Posterior cingulate gyrus (tissue), 11 donors: ENCODE results near the gene TMEM63A.
A peak's percentile ranks its signal among the peaks of the same experiment; 100 is the strongest.
"Not testable (repeated sequence)": the region's sequence is repeated elsewhere in the genome, so short reads cannot be mapped to it uniquely, and the experiment has no call there.

ENCODE experiments used
- DNase-seq, 10 donors: peaks; one replicate each; pipeline versions ENCODE4 v3.0.0 to v3.0.0-alpha.2; 2020 to 2021; ENCODE audit warnings: mixed read lengths in 3 of 10
- intact Hi-C: fragments of 100-400 bp; cut with DNase I; formaldehyde crosslinking; loops from one replicate; pipeline ENCODE4 v1.15.1; 2023

TMEM63A gene

DNA sequence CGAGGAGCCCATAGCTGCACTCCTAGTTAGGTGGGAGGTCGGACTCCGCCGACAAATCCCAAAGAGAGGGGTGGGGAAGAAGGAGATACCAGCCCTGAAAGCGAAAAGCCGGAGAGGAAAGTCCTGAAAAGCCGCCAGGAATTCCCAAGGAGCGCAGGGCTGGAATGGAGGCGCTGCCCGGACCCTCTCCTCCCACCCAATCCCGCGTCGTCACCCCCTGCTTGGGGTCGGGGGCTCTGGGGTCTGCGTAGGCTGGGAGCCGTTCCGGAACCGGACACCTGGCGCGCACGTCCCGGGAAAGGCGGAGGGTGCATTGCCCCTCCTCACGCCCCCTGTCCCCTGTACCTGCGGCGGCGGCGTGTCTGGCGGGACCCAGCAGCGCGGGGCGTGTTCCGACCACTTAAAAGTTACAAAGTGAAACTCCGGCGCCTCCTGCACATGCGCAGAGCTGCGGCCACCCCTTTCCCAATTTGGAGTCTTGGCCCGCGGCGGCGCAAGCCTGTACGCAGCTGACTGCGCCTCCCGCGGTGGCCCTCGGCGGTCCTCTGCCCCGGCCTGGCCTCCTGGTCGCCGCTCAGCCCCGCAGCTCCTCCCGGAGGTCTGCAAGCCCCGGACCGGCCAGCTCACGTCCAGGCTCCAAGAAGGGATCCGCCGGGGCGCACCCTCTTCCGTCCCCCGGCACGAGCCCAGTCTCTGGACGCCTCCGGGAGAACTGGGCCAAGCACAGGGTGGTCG is at the start of gene TMEM63A:
Gene TMEM63A, minus strand, starts transcription at position 422 of the 735 bp plus-strand sequence. CDS start 4,800 bp downstream, outside the sequence.
- intact Hi-C loops = loop anchor here (2.0 kb wide), 3 partner anchors 39 to 105 kb away; partner anchors contain the start of genes EPHX1 and SRP9
- peak; percentile 81 to 97 (median 86) for DNase-seq

DNA sequence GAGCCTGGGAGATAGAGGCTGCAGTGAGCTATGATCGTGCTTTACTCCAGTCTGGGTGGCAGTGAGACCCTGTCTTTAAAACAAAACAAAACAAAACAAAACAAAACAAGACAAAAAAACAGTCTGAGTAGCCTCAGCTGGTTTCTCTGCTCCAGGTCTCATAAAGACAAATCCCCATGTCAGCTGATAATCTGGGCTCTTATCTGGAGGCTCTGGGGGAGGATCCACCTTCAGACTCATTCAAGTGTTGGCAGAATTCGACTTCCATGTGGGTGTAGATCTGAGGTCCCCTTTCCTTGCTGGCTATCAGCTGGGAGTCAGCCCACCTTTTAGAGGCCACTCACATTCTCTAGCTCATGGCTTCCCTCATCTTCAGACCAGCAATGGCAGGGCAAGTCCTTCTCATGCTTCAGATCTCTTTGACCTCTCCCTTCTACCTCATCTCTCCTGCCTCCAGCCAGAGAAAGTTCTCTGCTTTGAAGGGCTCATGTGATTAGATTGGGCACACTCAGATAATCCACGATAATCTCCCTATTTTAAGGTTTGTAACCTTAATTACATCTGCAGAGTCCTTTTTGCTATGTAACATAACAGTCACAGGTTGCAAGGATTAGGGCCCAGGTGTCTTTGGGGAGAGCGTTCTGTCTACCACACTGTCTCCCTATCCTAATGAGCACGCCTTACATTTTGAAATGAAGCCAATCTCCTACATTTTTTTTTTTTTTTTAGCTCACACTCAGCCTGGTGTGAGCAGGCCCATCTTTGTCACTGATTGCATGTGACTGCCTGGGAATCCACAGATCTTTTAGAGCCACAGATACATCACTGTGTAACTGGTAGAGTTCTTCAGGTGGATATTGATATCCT is 49.3 kb upstream of the TMEM63A start:
- intact Hi-C loops = no loop called here
- DNase-seq = peak in 1 of 10 donors; percentile 8

DNA sequence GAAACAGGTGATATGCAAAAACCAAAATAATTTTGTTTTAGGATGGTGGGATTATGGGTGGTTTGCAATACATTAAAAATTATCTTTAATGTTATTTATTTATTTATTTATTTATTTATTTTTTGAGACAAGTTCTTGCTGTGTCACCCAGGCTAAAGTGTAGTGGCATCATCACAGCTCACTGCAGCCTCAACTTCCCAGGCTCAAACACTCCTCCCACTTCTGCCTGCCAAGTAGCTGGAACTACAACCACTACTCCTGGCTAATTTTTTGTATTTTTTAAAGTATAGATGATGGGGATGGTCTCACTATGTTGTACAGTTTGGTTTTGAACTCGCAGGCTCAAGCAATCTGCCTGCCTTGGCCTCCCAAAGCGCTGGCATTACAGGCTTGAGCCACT is 48.4 kb upstream of the TMEM63A start:
- DNase-seq = no peak
- intact Hi-C loops = no loop called here

DNA sequence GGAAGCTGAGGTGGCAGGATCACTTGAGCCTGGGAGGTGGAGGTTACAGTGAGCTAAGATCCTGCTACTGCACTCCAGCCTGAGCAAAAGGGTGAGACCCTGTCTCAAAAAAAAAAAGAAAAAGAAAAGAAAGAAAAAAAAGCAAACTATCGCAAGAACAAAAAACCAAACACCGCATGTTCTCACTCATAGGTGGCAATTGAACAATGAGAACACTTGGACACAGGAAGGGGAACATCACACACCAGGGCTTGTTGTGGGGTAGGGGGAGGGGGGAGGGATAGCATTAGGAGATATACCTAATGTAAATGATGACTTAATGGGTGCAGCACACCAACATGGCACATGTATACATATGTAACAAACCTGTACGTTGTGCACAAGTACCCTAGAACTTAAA is 47.3 kb upstream of the TMEM63A start:
- intact Hi-C loops, DNase-seq: not testable (repeated sequence)

DNA sequence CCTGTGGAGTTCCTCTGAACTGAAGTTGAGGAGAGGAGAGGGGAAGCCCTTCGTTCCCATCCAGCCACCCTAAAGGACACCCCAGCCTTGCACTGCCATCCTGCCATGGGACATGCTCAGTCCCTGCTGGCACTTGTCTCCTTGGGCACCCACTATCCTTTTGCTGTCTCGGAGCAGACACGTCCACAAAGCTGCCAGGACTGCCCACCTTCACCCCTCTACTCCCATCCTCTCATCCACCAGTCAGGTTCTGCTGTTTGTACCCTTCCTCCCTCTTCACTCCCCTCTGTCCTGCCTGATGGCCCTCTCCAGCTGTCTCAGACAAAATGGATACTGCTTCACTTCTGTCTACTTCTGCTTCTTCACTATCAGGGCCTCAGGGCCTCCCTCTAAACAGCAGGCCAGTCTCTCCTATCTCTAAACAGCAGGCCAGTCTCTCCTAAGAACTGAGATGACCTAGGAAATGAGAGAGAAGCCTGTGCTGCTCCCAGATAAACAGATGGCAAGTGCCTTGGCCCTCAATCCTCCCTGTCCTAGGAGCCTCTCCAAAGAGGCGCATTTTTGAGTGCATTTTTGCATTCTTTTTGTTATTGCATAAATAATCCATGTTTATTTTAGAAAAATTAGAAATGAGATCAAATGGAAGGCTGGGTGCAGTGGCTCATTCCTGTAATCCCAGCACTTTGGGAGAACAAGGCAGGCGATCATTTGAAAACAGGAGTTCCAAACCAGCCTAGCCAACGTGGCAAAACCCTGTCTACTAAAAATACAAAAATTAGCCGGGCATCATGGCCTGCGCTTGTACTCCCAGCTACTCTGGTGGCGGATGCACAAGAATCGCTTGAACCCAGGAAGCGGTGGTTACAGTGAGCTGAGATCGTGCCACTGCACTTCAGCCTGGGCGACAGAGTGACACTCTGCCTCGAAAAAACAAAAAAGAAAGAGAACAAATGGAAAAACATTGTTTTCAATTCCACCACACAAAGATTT is 46.3 kb upstream of the TMEM63A start:
- intact Hi-C loops = no loop called here
- peak in 2 of 10 donors; percentile 32 to 58 for DNase-seq

DNA sequence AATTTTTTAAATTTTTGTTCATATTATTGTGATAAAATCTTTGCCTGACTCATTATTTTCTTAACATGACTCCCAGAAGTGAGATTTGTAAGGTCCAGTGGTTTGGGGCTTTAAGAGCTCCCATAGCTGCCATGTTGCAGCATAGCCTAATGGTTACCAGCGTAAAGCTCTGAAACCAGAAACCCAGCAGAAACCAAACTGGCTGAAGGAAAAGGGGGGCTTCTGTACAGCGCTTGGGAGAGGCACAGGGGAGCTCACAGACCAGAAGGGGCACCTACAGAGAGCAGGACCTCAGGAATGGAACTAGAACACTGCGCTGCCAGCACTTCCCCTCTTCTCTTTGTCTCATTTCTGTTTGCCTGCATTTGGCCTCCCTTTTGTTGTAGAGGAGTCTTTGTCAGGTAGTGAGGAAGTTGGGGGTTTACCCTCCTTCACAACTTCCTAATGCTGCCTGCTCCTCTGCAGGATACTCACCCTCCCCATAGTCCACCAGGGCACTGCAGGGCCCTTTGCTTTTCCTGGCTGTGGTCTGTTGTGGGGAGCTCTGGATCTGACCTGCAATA is 44.5 kb upstream of the TMEM63A start:
- intact Hi-C loops = no loop called here
- DNase-seq = peak in 2 of 10 donors; percentile 1 to 46

DNA sequence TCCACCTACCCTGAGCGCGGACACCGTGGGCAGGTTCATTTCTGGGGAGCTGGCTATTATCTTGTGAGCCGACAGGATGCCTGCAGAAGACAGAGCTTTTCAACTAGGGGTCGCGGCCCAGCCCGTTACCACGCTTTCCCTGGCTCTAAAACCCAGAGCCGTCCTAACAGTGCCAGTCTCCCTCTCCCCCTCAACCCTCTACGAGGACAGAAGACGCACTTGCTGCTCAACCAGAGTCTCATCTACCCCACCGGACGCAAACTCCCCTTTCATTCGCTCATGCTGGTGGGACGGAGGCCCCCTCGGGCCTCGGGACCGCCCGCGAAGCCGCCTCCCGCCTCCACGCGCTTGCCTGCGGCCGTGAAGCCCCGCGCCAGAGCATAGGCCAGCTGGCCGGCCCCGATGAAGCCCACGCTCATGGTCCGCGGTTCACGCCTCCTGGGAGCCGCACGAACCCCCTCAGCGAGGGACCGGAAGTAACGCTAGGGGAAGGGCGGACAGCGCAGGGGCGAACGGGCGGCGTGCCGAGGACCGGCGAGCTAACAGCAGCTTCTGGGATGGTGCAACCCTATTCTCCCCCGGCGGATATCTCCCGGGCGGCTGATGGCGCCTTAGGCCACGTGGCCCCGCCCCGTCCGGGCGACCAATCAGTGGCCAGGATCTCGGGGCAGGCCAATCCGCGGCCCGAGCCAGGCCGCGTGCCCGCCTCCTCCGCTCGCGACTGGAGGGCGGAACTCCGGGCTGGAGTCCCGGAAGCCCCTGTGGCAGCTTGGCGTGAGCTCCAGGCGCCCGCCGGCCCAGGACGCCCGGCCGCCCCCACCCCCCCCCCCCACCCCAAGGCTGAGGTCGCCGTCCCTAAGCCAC is 41.7 kb upstream of the TMEM63A start, which contains the start of gene PYCR2:
Gene PYCR2, minus strand, starts transcription at position 559 of the 864 bp plus-strand sequence. Its CDS starts 140 bp downstream, at position 419.
- intact Hi-C loops = loop anchor here (5.0 kb wide), 2 partner anchors 53 to 272 kb away; partner anchors contain the start of gene ENAH
- peak; percentile 91 to 99 (median 94) for DNase-seq

DNA sequence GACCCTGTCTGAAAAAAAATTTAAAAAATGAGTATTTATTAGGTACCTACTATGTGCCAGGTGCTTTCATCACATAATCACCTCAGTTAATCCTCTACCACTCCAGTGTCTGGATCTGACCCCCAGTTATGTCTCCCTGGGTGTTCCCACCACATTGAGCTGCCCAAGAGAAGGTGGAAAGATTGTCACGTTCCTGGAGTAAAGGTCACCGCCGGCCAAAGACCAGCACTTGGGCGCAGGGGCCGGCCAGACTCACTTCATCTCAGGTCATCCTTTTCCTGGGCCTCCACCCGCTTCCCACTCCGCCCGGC is 41.2 kb upstream of the TMEM63A start:
- intact Hi-C loops = loop anchor here (5.0 kb wide), 2 partner anchors 54 to 271 kb away; partner anchors contain the start of gene ENAH
- peak in 1 of 10 donors; percentile 82 for DNase-seq

DNA sequence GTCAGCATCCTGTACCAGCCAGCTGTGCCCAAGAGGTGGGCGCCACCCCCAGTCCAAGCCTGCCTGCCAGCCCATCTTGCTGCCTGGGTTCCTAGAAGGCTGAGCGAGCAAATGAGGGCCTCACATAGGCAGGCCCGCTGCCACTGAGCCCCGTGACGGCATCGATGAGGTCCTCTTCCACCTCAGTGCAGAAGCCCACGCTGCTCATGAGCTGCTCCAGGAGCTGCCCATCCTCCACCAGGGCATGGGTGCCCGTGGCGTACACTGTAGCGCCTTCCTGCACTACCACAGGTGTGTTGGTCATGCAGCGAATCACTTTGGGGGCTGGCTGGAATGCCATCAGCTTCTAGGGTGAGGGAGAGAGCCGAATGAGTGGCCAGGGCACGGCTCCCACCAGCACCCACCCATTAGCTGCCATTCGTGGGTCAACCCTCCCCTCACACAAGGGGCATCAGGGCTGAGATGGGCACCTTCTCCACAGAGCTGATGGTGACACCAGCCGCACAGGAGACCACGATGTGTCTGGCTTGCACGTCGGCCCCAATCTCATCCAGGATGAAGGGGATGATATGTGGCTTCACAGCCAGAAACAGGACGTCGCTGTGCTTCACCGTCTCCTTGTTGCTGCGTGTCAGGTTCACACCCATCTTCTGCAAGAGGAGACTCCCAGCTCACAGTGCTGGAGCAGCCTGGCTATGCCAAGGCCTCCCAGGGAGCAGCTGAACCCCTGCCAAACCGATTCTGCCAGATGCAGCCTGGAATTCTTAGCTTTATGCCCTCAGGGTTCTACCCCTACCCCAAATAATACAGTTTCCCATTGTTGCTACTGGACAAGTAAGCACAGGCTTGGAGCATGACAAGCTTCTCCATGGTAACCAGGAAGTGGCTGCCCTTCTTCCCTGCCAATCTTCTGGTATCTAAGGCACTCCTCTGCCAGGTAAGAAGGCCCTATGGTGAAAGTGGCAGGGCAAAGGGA is 39.8 kb upstream of the TMEM63A start:
- intact Hi-C loops = loop anchor here (2.0 to 5.0 kb wide), 3 partner anchors 39 to 270 kb away; partner anchors contain the start of genes ENAH and TMEM63A
- DNase-seq = peak in 1 of 10 donors; percentile 76

DNA sequence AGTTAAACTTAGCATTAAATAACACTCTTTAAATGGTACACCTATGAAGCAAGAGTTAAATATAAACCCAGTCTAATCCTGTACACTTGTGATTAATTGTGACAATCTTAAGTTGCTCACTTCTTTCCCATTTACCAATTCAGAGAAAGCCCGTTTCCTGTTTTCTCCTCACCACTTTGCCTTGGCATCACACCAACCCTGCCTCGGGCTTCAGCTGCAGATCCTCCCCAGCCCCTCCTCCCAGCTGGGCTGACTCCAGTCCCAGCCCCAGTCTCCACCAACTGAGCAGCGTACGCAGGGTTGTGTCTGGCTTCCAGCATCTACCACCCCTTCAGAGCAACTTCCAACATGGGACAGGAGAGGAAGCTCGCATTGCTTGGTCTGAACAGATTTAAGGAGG is 37.7 kb upstream of the TMEM63A start:
- intact Hi-C loops = loop anchor here (2.0 to 5.0 kb wide), 3 partner anchors 37 to 268 kb away; partner anchors contain the start of genes ENAH and TMEM63A

DNA sequence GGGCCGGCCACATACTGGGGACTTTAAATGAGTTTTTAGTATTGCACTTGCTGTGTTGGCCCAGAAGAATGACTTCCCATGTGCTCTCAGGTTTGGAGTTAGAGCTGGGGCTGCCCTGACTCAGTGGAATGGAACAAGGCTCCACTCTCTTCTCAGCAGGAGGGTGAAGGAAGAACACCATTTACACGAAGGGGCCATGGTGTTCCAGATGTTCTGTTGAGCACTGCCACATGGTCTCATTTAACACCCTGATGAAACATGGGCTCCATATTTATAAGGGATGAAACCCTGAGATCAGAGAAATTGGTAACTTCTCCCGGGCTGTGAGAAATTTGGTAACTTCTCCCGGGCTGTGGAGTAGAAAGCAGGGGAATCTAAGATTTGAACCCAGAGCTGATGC is 36.1 kb upstream of the TMEM63A start:
- DNase-seq = peak in 2 of 10 donors; percentile 5 to 36
- intact Hi-C loops = no loop called here

More for the DNA sequence above, 37.7 kb upstream of the TMEM63A start:
- peak; percentile 75 to 98 (median 88) for DNase-seq

DNA sequence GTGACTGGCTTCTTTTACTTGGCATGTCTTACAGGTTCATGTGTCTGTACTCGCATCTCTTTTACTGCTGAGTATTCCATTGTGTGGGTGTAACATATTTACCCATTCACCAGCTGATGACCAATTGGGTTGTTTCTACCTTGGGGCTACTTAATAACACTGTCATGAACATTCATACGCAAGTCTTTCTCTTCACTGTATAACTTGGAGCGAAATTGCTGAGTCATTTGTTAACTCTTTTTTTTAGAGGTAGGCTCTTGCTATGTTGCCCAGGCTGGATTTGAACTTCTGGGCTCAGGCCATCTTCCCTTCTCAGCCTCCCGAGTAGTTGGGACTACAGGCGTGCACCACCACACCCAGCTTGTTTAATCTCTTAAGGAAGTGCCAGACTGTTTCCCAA is 35.4 kb upstream of the TMEM63A start:
- intact Hi-C loops = no loop called here

DNA sequence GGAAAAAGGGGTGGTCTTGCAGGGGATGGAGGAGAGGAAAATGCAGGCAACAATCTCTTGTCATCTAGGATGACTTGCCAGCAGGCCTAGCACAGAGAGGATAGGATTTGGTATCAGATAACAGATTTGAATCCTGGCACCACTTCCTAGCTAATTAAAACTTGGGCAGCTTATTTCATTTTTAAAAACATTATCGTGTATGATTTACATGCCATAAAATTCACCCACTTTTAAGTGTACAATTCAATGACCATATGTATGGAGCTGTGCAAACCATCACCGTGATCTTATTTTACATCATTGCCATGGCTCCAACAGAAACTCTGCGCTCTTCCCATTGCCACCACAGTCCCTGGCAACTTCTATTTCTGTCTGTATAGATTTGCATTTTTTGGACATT is 34.9 kb upstream of the TMEM63A start:
- intact Hi-C loops = no loop called here

More for the DNA sequence above, 35.4 kb upstream of the TMEM63A start:
- no peak for DNase-seq

DNA sequence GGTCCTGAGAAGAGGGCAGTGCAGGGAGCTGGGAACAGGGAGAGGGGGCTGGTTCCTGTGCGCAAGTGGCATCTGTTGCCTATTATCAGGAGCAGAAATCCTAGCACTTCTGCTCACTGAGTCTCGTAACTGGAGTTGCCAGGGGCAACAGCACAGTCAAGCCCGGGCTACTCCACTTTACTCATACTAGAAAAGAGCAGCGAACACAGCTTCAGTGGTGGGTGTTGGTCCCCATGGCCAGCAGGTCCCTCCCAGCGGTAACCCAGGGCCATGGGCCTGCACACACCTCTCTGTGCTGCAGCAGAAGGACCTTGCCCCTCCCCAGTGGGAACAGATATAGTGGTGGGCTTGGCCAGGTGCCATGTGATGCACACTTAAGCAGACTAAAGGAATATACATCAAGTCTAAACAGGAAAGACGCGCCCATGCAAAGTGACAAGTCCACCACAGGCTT is 33.4 kb upstream of the TMEM63A start:
- DNase-seq = peak in 2 of 10 donors; percentile 10 to 84
- intact Hi-C loops = no loop called here

More for the DNA sequence above, 34.9 kb upstream of the TMEM63A start:
- no peak for DNase-seq

DNA sequence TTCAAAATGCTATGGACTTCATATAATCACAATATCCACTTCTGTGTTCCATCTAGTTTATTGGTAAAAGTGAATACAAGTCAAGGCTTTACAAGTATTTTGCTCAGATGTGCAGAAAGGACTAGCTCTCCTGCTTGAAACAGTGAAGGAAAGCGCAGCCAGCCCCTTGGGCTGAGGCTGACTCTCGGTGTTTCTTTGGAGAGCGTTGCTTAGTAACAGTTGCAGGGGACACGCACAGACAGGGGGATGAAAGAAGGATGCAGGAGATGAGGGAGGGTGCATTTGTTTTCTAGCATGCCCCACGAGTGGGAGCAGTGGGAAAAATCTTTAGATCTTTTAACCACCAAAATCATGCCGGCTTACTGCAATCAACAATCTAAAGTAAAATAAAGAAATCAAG is 32.8 kb upstream of the TMEM63A start:
- intact Hi-C loops = no loop called here
- DNase-seq = peak in 1 of 10 donors; percentile 37

DNA sequence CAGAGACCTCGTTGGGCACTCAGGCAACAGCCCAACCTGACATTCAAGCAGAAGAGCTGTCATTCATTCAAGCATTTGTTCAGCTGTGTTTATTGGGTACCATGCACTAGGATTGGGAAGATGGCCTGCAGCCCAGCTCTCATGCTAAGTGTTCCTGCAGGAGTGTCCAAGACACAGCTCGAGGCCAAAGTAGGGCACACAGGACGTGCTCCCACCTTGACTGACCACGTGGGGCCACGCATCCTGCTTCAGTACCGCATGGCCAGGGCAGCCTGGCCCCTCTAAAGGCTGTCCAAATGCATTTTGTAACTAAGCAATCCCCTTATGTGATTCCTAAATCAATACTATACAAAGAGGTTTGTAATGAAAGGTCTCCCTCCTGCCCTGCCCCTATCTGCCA is 32.2 kb upstream of the TMEM63A start:
- DNase-seq = peak in 1 of 10 donors; percentile 32
- intact Hi-C loops = no loop called here
